Measurements from ENCODE around the gene SEC23IP.

The SEC23IP gene

GRCh38 chr10:119933179-119933578 lies 40.6 kb downstream of the SEC23IP start:
- no peak overlapping the region for H3K27ac ChIP-seq (ENCODE audit: extremely low read depth, low read depth, low read length)
- ChIA-PET CTCF (interaction anchor here (0.6 to 1.1 kb wide), 3 partner anchors 12 to 163 kb away, joined by 3 read pairs; no protein-coding TSS in a partner anchor), POLR2A (no interaction called here)
- peaks cover 4% of the 10 kb centered on the region; the same call in 1 of the 2 replicates for H3K4me1 ChIP-seq (ENCODE audit: control insufficient read depth, insufficient read depth, low read length)
- H3K9me3 ChIP-seq (ENCODE audit: control insufficient read depth, insufficient read depth, low read depth, low read length): no peaks in the 10 kb centered on the region
- TF ChIP-seq ZNF585B (tag by site-specific recombination; IDR thresholded peaks at IDR 0.05): no peak
- TF ChIP-seq ZNF2 (tag by site-specific recombination; IDR thresholded peaks at IDR 0.05): no peak
- no peak for TF ChIP-seq MEIS1 (CRISPR knock-in tag; IDR thresholded peaks at IDR 0.05; ENCODE audit: borderline replicate concordance)
- TF ChIP-seq TSHZ1 (tag by site-specific recombination; IDR thresholded peaks at IDR 0.05; ENCODE audit: borderline replicate concordance): no peak
- TF ChIP-seq EGR2 (tag by site-specific recombination; IDR thresholded peaks at IDR 0.05; ENCODE audit: low read depth): no peak
- no peak for TF ChIP-seq ZNF157 (tag by site-specific recombination; IDR thresholded peaks at IDR 0.05)
- no peak for TF ChIP-seq ZNF280D (tag by site-specific recombination; IDR thresholded peaks at IDR 0.05)
- TF ChIP-seq ZNF624 (tag by site-specific recombination; IDR thresholded peaks at IDR 0.05): no peak
- TF ChIP-seq HOXD13 (CRISPR knock-in tag; IDR thresholded peaks at IDR 0.05; ENCODE audit: borderline replicate concordance): no peak
- TF ChIP-seq ZBTB48 (tag by site-specific recombination; IDR thresholded peaks at IDR 0.05): no peak
- TF ChIP-seq GLIS2 (tag by site-specific recombination; IDR thresholded peaks at IDR 0.05): no peak
- no peak for TF ChIP-seq BCL11A (tag by site-specific recombination; IDR thresholded peaks at IDR 0.05; ENCODE audit: low read depth)
- TF ChIP-seq CTCF (tag by site-specific recombination; IDR thresholded peaks at IDR 0.05): peak; percentile 28; the same call in 1 of the 2 replicates
- peak; percentile 54 for TF ChIP-seq ZNF654 (tag by site-specific recombination; IDR thresholded peaks at IDR 0.05; ENCODE audit: low read depth)
- no peak for TF ChIP-seq ZNF837 (tag by site-specific recombination; IDR thresholded peaks at IDR 0.05)
- peaks cover 53 to 58% of the 10 kb centered on the region in 2 experiments for H3K36me3 ChIP-seq (ENCODE audit: control insufficient read depth in 2 of 2, insufficient read depth in 1 of 2, low read length in 2 of 2)
- no peak overlapping the region for H3K4me3 ChIP-seq (ENCODE audit: low read depth, low read length)

- CTCF ChIA-PET: interaction anchor here (0.7 kb wide), 1 partner anchor 190 kb away, joined by 6 read pairs; no protein-coding TSS in a partner anchor
- H3K4me1 ChIP-seq (ENCODE audit: control insufficient read depth, insufficient read depth, low read length): no peaks in the 10 kb centered on the region
- H3K4me3 ChIP-seq (ENCODE audit: low read depth, low read length): no peak overlapping the region
- H3K36me3 ChIP-seq (ENCODE audit: control insufficient read depth in 2 of 2, insufficient read depth in 1 of 2, low read length in 2 of 2): peaks cover 48 to 49% of the 10 kb centered on the region in 2 experiments
- H3K9me3 ChIP-seq (ENCODE audit: control insufficient read depth, insufficient read depth, low read depth, low read length): no peaks in the 10 kb centered on the region
- H3K27ac ChIP-seq (ENCODE audit: extremely low read depth, low read depth, low read length): no peak overlapping the region
- POLR2A ChIA-PET: interaction anchor here (0.6 to 0.7 kb wide), 2 partner anchors 67 to 69 kb away, joined by 3 read pairs; no protein-coding TSS in a partner anchor
- TF ChIP-seq ZNF214 (tag by site-specific recombination; IDR thresholded peaks at IDR 0.05; ENCODE audit: borderline replicate concordance) (no peak), ZNF19 (tag by site-specific recombination; IDR thresholded peaks at IDR 0.05; ENCODE audit: low read depth) (no peak), KLF7 (tag by site-specific recombination; IDR thresholded peaks at IDR 0.05; ENCODE audit: borderline replicate concordance) (no peak), ZNF654 (tag by site-specific recombination; IDR thresholded peaks at IDR 0.05; ENCODE audit: low read depth) (no peak), ZBTB10 (tag by site-specific recombination; IDR thresholded peaks at IDR 0.05) (no peak), ZNF146 (tag by site-specific recombination; IDR thresholded peaks at IDR 0.05) (no peak), ZNF114 (tag by site-specific recombination; IDR thresholded peaks at IDR 0.05) (no peak), ZNF585B (tag by site-specific recombination; IDR thresholded peaks at IDR 0.05) (no peak), ZBTB7A (tag by site-specific recombination; IDR thresholded peaks at IDR 0.05; ENCODE audit: low read depth) (no peak), KLF10 (tag by site-specific recombination; IDR thresholded peaks at IDR 0.05) (no peak)
These were observed 48.0 kb downstream of the SEC23IP start for GRCh38 chr10:119940487-119940886.
